Measurements from ENCODE around the gene STPG2.

DNA sequence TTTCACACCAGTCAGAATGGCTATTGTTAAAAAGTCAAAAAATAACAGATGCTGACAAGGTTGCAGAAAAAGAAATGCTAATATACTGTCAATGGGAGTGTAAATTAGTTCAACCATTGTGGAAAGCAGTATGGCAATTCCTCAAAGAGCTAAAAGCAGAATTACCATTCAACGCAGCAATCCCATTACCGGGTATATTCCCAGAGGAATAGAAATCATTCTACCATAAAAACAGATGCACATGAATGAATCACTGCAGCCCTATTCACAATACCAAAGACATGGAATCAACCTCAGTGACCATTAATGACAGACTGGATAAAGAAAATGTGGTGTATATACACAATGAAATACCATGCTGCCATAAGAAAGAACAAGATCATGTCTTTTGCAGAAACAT lies 243.0 kb downstream of the STPG2 start:
- TF ChIP-seq EZH2phosphoT487 (IDR thresholded peaks at IDR 0.05; ENCODE audit: low read length) (no peak), CTCF (IDR thresholded peaks at IDR 0.05; ENCODE audit: low read length) (no peak)
